NT2/D1 (cell line): ENCODE measurements around the gene TP53TG5.

Experiments used
- SUZ12 ChIP-seq: IDR thresholded peaks from 2 replicates; pipeline ENCODE4 v1.6.1; 2011; ENCODE audit not compliant: insufficient read length, insufficient read depth; ENCODE audit errors: extremely low read depth
- YY1 ChIP-seq: IDR thresholded peaks from 2 replicates; pipeline ENCODE4 v1.6.1; 2011; ENCODE audit not compliant: insufficient read length, insufficient read depth
- ZNF274 ChIP-seq: IDR thresholded peaks from 2 replicates; pipeline ENCODE4 v1.6.1; 2011; ENCODE audit warnings: mild to moderate bottlenecking, low read depth, low read length

DNA sequence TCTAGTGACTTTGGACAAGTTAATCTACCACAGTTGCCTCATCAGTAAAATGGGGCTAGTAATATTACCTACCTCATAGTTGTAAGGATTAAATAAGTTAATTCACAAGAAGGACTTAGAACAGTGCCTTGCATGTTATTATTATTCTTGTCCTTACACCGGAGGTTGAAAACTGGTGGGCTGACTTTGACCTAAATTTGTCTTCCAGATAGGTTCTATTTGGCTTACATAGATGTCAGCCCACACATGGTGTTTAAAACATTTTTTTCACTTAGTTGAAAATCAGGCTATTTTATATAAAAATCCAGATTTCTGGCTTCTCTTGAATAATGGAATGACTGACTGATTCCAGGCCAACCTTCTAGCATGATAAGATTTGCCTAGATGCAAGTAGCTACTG, 11.9 kb downstream of the TP53TG5 start:
- no peak for TF ChIP-seq YY1
- no peak for TF ChIP-seq ZNF274
- TF ChIP-seq SUZ12, result no peak
